HCT116 (cell line): ENCODE results near the gene PTPN22. TPM values are rescaled to one million over a fixed set of nuclear protein-coding genes. Genes with fewer than 3 reads are reported as not detected.
A peak's percentile ranks its signal among the peaks of the same experiment; 100 is the strongest.

ENCODE experiments used
- ATAC-seq: fragments of 200-7000 bp; cut with Tn5 transposase; 2 replicates; pipeline ENCODE4 v1.9.1; 2020; ENCODE audit warnings: mild to moderate bottlenecking, moderate library complexity
- BruUV-seq: library from RNA; stranded (reverse); fragments of 400-500 nt; replicated peaks from 2 replicates; lab custom pipeline; 2021; lab: Mats Ljungman, UMichigan
- CTCF ChIA-PET: fragments of 300-600 bp; sonication (Branson Sonifier 250); formaldehyde crosslinking; loops from one replicate; lab custom pipeline; 2021; ENCODE audit warnings: antibody characterized with exemption; lab: Charles Lee
- POLR2A ChIA-PET: fragments of 300-600, 350-600 bp; sonication (Branson Sonifier 250); formaldehyde crosslinking; loops from one replicate; lab custom pipeline; 2021; ENCODE audit warnings: antibody characterized with exemption; lab: Charles Lee
- RAD21 ChIA-PET, 2 experiments: fragments of 300-600 bp; sonication (Branson Sonifier 250); formaldehyde crosslinking; loops; one replicate each; lab custom pipeline; 2023; ENCODE audit warnings: low total read pairs in 2 of 2; ENCODE audit not compliant: uncharacterized antibody in 2 of 2, unreplicated experiment in 2 of 2, low non-redundant PET in 1 of 2; lab: Charles Lee
- DNase-seq: peaks from one replicate; pipeline ENCODE4 v3.0.0-alpha.2; 2010; ENCODE audit warnings: low read depth, low spot score
- H2AFZ ChIP-seq: fragments of 200-600 bp; shearing (Covaris generic), sonication (generic); 2 replicates; pipeline ENCODE4 v1.6.1; 2017; ENCODE audit warnings: low read depth, mixed run types, mixed read lengths, antibody characterized with exemption, low read length; ENCODE audit not compliant: poor library complexity, severe bottlenecking
- H3K27ac ChIP-seq: 2 replicates; pipeline ENCODE4 v1.5.1; 2012; ENCODE audit warnings: low read depth, low read length
- H3K27me3 ChIP-seq: fragments of 200-600 bp; sonication (generic); 2 replicates; pipeline ENCODE4 v1.6.1; 2016; ENCODE audit warnings: mixed run types, low read length, mixed read lengths; ENCODE audit not compliant: insufficient read depth
- H3K36me3 ChIP-seq, 2 experiments: fragments of 200-500 bp in 1 of 2; fragments of 200-600 bp in 1 of 2; sonication (Bioruptor generic) in 1 of 2; sonication (generic) in 1 of 2; 2 replicates each; pipeline versions ENCODE4 v1.5.1 to v1.6.1; 2014 to 2016; ENCODE audit warnings: low read length in 2 of 2, inconsistent platforms in 1 of 2, mixed read lengths in 1 of 2, mixed run types in 1 of 2; ENCODE audit not compliant: insufficient read depth in 2 of 2, control insufficient read depth in 1 of 2
- H3K4me1 ChIP-seq, 2 experiments: fragments of 200-600 bp in 1 of 2; sonication (generic) in 1 of 2; 2 replicates each; pipeline versions ENCODE4 v1.5.1 to v1.6.1; 2012 to 2017; ENCODE audit warnings: low read length in 2 of 2, inconsistent platforms in 1 of 2, mild to moderate bottlenecking in 1 of 2, mixed read lengths in 1 of 2, mixed run types in 1 of 2, moderate library complexity in 1 of 2; ENCODE audit not compliant: insufficient read depth in 2 of 2, control insufficient read depth in 1 of 2
- H3K4me2 ChIP-seq: fragments of 200-600 bp; sonication (generic); 2 replicates; pipeline ENCODE4 v1.6.1; 2017; ENCODE audit warnings: mixed run types, low read length, mixed read lengths
- H3K4me3 ChIP-seq, 2 experiments: fragments of 200-600 bp in 1 of 2; sonication (generic) in 1 of 2; replicated peaks in 1 of 2; 2 replicates each; pipeline ENCODE4 v1.5.1; 2011 to 2016; ENCODE audit warnings: low read length in 2 of 2, control low read depth in 1 of 2, low read depth in 1 of 2, mild to moderate bottlenecking in 1 of 2, mixed read lengths in 1 of 2, mixed run types in 1 of 2
- H3K79me2 ChIP-seq: fragments of 200-600 bp; sonication (generic); 2 replicates; pipeline ENCODE4 v1.6.1; 2017; ENCODE audit warnings: mild to moderate bottlenecking, mixed run types, low read length, moderate library complexity, mixed read lengths; ENCODE audit not compliant: insufficient read depth
- H3K9ac ChIP-seq: fragments of 200-600 bp; sonication (generic); 2 replicates; pipeline ENCODE4 v1.6.1; 2016; ENCODE audit warnings: low read length, mixed read lengths
- H3K9me2 ChIP-seq: fragments of 200-600 bp; sonication (generic), shearing (Covaris generic); 2 replicates; pipeline ENCODE4 v1.6.1; 2017; ENCODE audit warnings: mixed run types, mild to moderate bottlenecking, moderate library complexity; ENCODE audit not compliant: insufficient read depth
- H3K9me3 ChIP-seq, 2 experiments: fragments of 200-500 bp in 1 of 2; fragments of 200-600 bp in 1 of 2; sonication (Bioruptor generic) in 1 of 2; sonication (generic) in 1 of 2; 2 replicates each; pipeline ENCODE4 v1.6.1; 2014 to 2017; ENCODE audit warnings: low read length in 2 of 2, mixed read lengths in 2 of 2, inconsistent platforms in 1 of 2, low read depth in 1 of 2, mild to moderate bottlenecking in 1 of 2, mixed run types in 1 of 2, moderate library complexity in 1 of 2; ENCODE audit not compliant: control insufficient read depth in 1 of 2, insufficient read depth in 1 of 2
- H4K20me1 ChIP-seq: fragments of 200-600 bp; sonication (generic), shearing (Covaris generic); 2 replicates; pipeline ENCODE4 v1.6.1; 2017; ENCODE audit warnings: mixed run types, mild to moderate bottlenecking, moderate library complexity; ENCODE audit not compliant: insufficient read depth
- ATF3 ChIP-seq: IDR thresholded peaks from 2 replicates; pipeline ENCODE4 v1.6.1; 2012
- CBX3 ChIP-seq: IDR thresholded peaks from 2 replicates; pipeline ENCODE4 v1.6.1; 2012; ENCODE audit warnings: low read depth
- CEBPB ChIP-seq: IDR thresholded peaks from 2 replicates; pipeline ENCODE4 v1.6.1; 2012; ENCODE audit warnings: low read depth
- CTCF ChIP-seq, 3 experiments: fragments of 200-600 bp in 1 of 3; sonication (generic) in 1 of 3; IDR thresholded peaks in 2 of 3; conservative IDR thresholded peaks in 1 of 3; 2 replicates each; pipeline ENCODE4 v1.5.1; 2012 to 2017; ENCODE audit warnings: low read depth in 2 of 3, low read length in 2 of 3, antibody characterized with exemption in 1 of 3, borderline replicate concordance in 1 of 3, control low read depth in 1 of 3, mild to moderate bottlenecking in 1 of 3, mixed read lengths in 1 of 3, mixed run types in 1 of 3, moderate library complexity in 1 of 3; ENCODE audit not compliant: insufficient read depth in 1 of 3
- ELF1 ChIP-seq: IDR thresholded peaks from 2 replicates; pipeline ENCODE4 v1.6.1; 2012; ENCODE audit warnings: low read depth, borderline replicate concordance
- EZH2 ChIP-seq: fragments of 200-600 bp; sonication (generic); IDR thresholded peaks from 2 replicates; pipeline ENCODE4 v1.6.1; 2017; ENCODE audit warnings: antibody characterized with exemption, mixed run types
- EZH2phosphoT487 ChIP-seq: fragments of 200-600 bp; IDR thresholded peaks from 2 replicates; pipeline ENCODE4 v1.6.1; 2018; ENCODE audit warnings: antibody characterized with exemption, borderline replicate concordance
- FOSL1 ChIP-seq: IDR thresholded peaks from 2 replicates; pipeline ENCODE4 v1.6.1; 2012; ENCODE audit warnings: low read depth
- MAX ChIP-seq: IDR thresholded peaks from 2 replicates; pipeline ENCODE4 v1.6.1; 2012
- POLR2A ChIP-seq: IDR thresholded peaks from 2 replicates; pipeline ENCODE4 v1.7.0; 2011; ENCODE audit warnings: borderline replicate concordance; ENCODE audit not compliant: insufficient read depth, insufficient read length; ENCODE audit errors: extremely low read depth
- POLR2AphosphoS5 ChIP-seq: IDR thresholded peaks from 2 replicates; pipeline ENCODE4 v1.6.1; 2011; ENCODE audit warnings: mild to moderate bottlenecking, low read depth, low read length, moderate library complexity
- RAD21 ChIP-seq: IDR thresholded peaks from 2 replicates; pipeline ENCODE4 v1.6.1; 2012; ENCODE audit warnings: low read depth, mild to moderate bottlenecking
- REST ChIP-seq: IDR thresholded peaks from 2 replicates; pipeline ENCODE4 v1.6.1; 2012; ENCODE audit warnings: low read depth
- SIN3A ChIP-seq: IDR thresholded peaks from 2 replicates; pipeline ENCODE4 v1.6.1; 2012; ENCODE audit warnings: low read depth
- SRF ChIP-seq: IDR thresholded peaks from 2 replicates; pipeline ENCODE4 v1.6.1; 2012; ENCODE audit warnings: low read depth
- TCF7L2 ChIP-seq: IDR thresholded peaks from 2 replicates; pipeline ENCODE4 v1.7.0; 2011; ENCODE audit warnings: borderline replicate concordance, inconsistent platforms; ENCODE audit not compliant: insufficient read depth, insufficient read length; ENCODE audit errors: extremely low read depth
- ZBTB33 ChIP-seq: IDR thresholded peaks from 2 replicates; pipeline ENCODE4 v1.6.1; 2011; ENCODE audit warnings: mild to moderate bottlenecking, low read length, moderate library complexity; ENCODE audit not compliant: insufficient replicate concordance; ENCODE audit errors: extremely low read depth
- ZNF274 ChIP-seq: fragments of 200-500 bp; sonication (Bioruptor generic); IDR thresholded peaks from 2 replicates; pipeline ENCODE4 v1.6.1; 2014; ENCODE audit warnings: mild to moderate bottlenecking, low read depth, low read length, inconsistent platforms
- intact Hi-C: fragments of 100-400 bp; cut with micrococcal nuclease; formaldehyde crosslinking; loops from 2 replicates; pipeline ENCODE4 v1.10.0; 2022
- total RNA-seq: library from RNA; stranded (reverse); gene quantifications from one replicate; pipeline ENCODE4 v1.2.1, GENCODE V29; 2021; ENCODE audit not compliant: unreplicated experiment

The PTPN22 gene
- total RNA-seq, 1 experiment from 2014 or later, result 0.17 TPM

- TF ChIP-seq POLR2AphosphoS5, result no peak
- no peak for TF ChIP-seq ELF1
- no peak for TF ChIP-seq CTCF (IDR thresholded peaks at IDR 0.05 in 2 of 3, conservative IDR thresholded peaks at IDR 0.05 in 1 of 3; ENCODE audit: borderline replicate concordance in 1 of 3, insufficient read depth in 1 of 3, low read depth in 2 of 3, low read length in 2 of 3)
- TF ChIP-seq RAD21, result no peak
- no peak for TF ChIP-seq ATF3
- TF ChIP-seq POLR2A, result no peak
- TF ChIP-seq MAX, result no peak
- no peak for TF ChIP-seq EZH2
- no peak for TF ChIP-seq CEBPB
- TF ChIP-seq ZBTB33, result no peak
- no peak for TF ChIP-seq FOSL1
- no peak for TF ChIP-seq EZH2phosphoT487
- TF ChIP-seq SIN3A, result no peak
- TF ChIP-seq TCF7L2, result no peak
- TF ChIP-seq CBX3, result no peak
- TF ChIP-seq ZNF274, result no peak
- no peak for TF ChIP-seq SRF
- no peak for TF ChIP-seq REST
- POLR2A ChIA-PET, result no interaction called here
Measured at GRCh38 chr1:113805639-113806038, 65.9 kb downstream of the PTPN22 start.

More at GRCh38 chr1:113805639-113806038, 65.9 kb downstream of the PTPN22 start:
- RAD21 ChIA-PET, result no interaction called here
- peaks cover 21 to 31% of the 10 kb centered on the region in 2 experiments for H3K4me1 ChIP-seq
- H3K79me2 ChIP-seq, result peaks cover 95% of the 10 kb centered on the region
- H3K36me3 ChIP-seq, result no peaks in the 10 kb centered on the region
- H4K20me1 ChIP-seq, result no peaks in the 10 kb centered on the region
- H3K9me3 ChIP-seq, result no peaks in the 10 kb centered on the region
- ATAC-seq (no peak), DNase-seq (no peak)
- no peaks in the 10 kb centered on the region for H3K9me2 ChIP-seq
- H2AFZ ChIP-seq, result no peak overlapping the region
- peak overlapping the region; percentile 35; the same call in 1 of the 2 replicates for H3K4me2 ChIP-seq
- no peak overlapping the region for H3K27ac ChIP-seq
- H3K27me3 ChIP-seq, result no peaks in the 10 kb centered on the region
- H3K9ac ChIP-seq, result no peak overlapping the region
- CTCF ChIA-PET, result interaction anchor here (1.5 kb wide), 1 partner anchor 733 kb away, joined by 3 read pairs; the partner anchor contains the start of gene LRIG2
- H3K4me3 ChIP-seq, result no peak overlapping the region
- no TSS peak for BruUV-seq
- intact Hi-C loops, result no loop called here
